PC-9 (cell line): ENCODE results near the gene NEK4. TPM values are rescaled to one million over a fixed set of nuclear protein-coding genes. Genes with fewer than 3 reads are reported as not detected.
A peak's percentile ranks its signal among the peaks of the same experiment; 100 is the strongest.

Experiments
- BruUV-seq: library from RNA; stranded (reverse); fragments of 400-500 nt; replicated peaks from 2 replicates; lab custom pipeline; 2021; lab: Mats Ljungman, UMichigan
- CTCF ChIA-PET: fragments of 300-600 bp; sonication (Branson Sonifier 250); formaldehyde crosslinking; loops from one replicate; lab custom pipeline; 2022; ENCODE audit warnings: antibody characterized with exemption; lab: Charles Lee
- POLR2A ChIA-PET: fragments of 300-600 bp; sonication (Branson Sonifier 250); formaldehyde crosslinking; loops from one replicate; lab custom pipeline; 2022; ENCODE audit warnings: antibody characterized with exemption; ENCODE audit not compliant: unreplicated experiment; lab: Charles Lee
- DNase-seq, 2 experiments: peaks; one replicate each; pipeline versions ENCODE4 v3.0.0 to v3.0.0-alpha.2; 2015 to 2022; ENCODE audit warnings: mixed read lengths in 1 of 2
- H2AFZ ChIP-seq: fragments of 200-600 bp; sonication (generic); 2 replicates; pipeline ENCODE4 v1.8.1; 2017; ENCODE audit warnings: antibody characterized with exemption
- H3F3A ChIP-seq: fragments of 200-600 bp; sonication (generic); 2 replicates; pipeline ENCODE4 v1.8.1; 2017; ENCODE audit warnings: antibody characterized with exemption, mild to moderate bottlenecking, low read depth; ENCODE audit not compliant: insufficient read depth
- H3K27ac ChIP-seq: fragments of 200-600 bp; sonication (generic); 2 replicates; pipeline ENCODE4 v1.6.1; 2016; ENCODE audit warnings: mixed run types
- H3K27me3 ChIP-seq: fragments of 200-600 bp; sonication (generic); 2 replicates; pipeline ENCODE4 v1.6.1; 2016; ENCODE audit warnings: low read depth, mixed run types; ENCODE audit not compliant: insufficient read depth
- H3K36me3 ChIP-seq: fragments of 200-600 bp; sonication (generic); 2 replicates; pipeline ENCODE4 v1.6.1; 2016; ENCODE audit warnings: low read depth, mixed run types
- H3K4me1 ChIP-seq: fragments of 200-600 bp; sonication (generic); replicated peaks from 2 replicates; pipeline ENCODE4 v1.6.1; 2016; ENCODE audit warnings: mixed run types; ENCODE audit not compliant: insufficient read depth
- H3K4me2 ChIP-seq: fragments of 200-600 bp; sonication (generic); 2 replicates; pipeline ENCODE4 v1.6.1; 2017; ENCODE audit warnings: mixed run types
- H3K4me3 ChIP-seq: fragments of 200-600 bp; sonication (generic); 2 replicates; pipeline ENCODE4 v1.6.1; 2016; ENCODE audit warnings: mixed run types
- H3K79me2 ChIP-seq: fragments of 200-600 bp; sonication (generic); 2 replicates; pipeline ENCODE4 v1.6.1; 2017; ENCODE audit warnings: low read depth, mixed run types
- H3K9me2 ChIP-seq: fragments of 200-600 bp; sonication (generic); 2 replicates; pipeline ENCODE4 v1.8.1; 2017; ENCODE audit warnings: mild to moderate bottlenecking; ENCODE audit not compliant: insufficient read depth
- H3K9me3 ChIP-seq: fragments of 200-600 bp; sonication (generic); 2 replicates; pipeline ENCODE4 v1.8.1; 2016; ENCODE audit warnings: low read depth; ENCODE audit not compliant: insufficient read depth
- H4K20me1 ChIP-seq: fragments of 200-600 bp; sonication (generic); 2 replicates; pipeline ENCODE4 v1.8.1; 2017; ENCODE audit not compliant: insufficient read depth
- EZH2 ChIP-seq: fragments of 200-600 bp; sonication (generic); IDR thresholded peaks from 2 replicates; pipeline ENCODE4 v1.8.0; 2017; ENCODE audit warnings: antibody characterized with exemption, low read depth
- intact Hi-C: fragments of 100-400 bp; cut with micrococcal nuclease; formaldehyde crosslinking; loops from one replicate; pipeline ENCODE4 v1.10.0; 2022; ENCODE audit not compliant: unreplicated experiment
- total RNA-seq: library from RNA; stranded (reverse); gene quantifications from 2 replicates; pipeline ENCODE4 v1.2.3, GENCODE V29; 2021
- TF ChIP-seq, protein P1 (sequence below): fragments of 200-600 bp; sonication (generic); conservative IDR thresholded peaks from 2 replicates; pipeline ENCODE4 v1.6.1; 2017; ENCODE audit warnings: mixed run types, antibody characterized with exemption, mild to moderate bottlenecking, moderate library complexity

NEK4 gene
- total RNA-seq, 1 experiment from 2014 or later: 36.5 TPM

DNA sequence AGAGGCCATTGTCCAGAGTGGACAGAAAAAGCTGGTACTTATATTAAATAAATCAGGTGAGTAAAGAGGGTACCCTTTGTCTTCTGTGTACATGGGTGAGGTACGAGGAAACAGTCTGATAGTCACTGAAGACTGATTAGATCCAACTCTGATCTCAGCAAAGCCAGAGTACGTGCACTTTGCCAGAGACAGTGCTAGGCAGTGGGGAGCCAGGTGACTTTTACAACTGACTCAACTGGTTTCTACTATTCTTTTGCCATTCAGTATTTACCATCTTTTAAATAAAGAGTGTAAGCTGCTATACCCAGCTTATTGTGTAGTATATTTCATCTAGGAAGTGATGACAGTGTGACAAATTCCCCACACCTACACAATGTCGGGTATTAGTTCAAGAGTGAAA, 81.6 kb downstream of the NEK4 start:
- H3K27ac ChIP-seq: peak overlapping the region; percentile 60; the same call in 1 of the 2 replicates
- H3K4me3 ChIP-seq: no peak overlapping the region
- intact Hi-C loops: no loop called here
- peaks cover 68% of the 10 kb centered on the region for H3K36me3 ChIP-seq
- H3K79me2 ChIP-seq: peaks cover 65% of the 10 kb centered on the region
- ChIA-PET CTCF (no interaction called here), POLR2A (interaction anchor here (0.6 kb wide), 1 partner anchor 146 kb away, joined by 10 read pairs; no protein-coding TSS in a partner anchor)
- no TSS peak for BruUV-seq
- no peaks in the 10 kb centered on the region for H3K27me3 ChIP-seq
- H4K20me1 ChIP-seq: peaks cover 50% of the 10 kb centered on the region
- H3K4me1 ChIP-seq: peaks cover 31% of the 10 kb centered on the region
- TF ChIP-seq EZH2: no peak
- TF ChIP-seq, protein P1, sequence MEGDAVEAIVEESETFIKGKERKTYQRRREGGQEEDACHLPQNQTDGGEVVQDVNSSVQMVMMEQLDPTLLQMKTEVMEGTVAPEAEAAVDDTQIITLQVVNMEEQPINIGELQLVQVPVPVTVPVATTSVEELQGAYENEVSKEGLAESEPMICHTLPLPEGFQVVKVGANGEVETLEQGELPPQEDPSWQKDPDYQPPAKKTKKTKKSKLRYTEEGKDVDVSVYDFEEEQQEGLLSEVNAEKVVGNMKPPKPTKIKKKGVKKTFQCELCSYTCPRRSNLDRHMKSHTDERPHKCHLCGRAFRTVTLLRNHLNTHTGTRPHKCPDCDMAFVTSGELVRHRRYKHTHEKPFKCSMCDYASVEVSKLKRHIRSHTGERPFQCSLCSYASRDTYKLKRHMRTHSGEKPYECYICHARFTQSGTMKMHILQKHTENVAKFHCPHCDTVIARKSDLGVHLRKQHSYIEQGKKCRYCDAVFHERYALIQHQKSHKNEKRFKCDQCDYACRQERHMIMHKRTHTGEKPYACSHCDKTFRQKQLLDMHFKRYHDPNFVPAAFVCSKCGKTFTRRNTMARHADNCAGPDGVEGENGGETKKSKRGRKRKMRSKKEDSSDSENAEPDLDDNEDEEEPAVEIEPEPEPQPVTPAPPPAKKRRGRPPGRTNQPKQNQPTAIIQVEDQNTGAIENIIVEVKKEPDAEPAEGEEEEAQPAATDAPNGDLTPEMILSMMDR: no peak
- H3K9me3 ChIP-seq: no peaks in the 10 kb centered on the region
- no peak overlapping the region for H2AFZ ChIP-seq
- DNase-seq: no peak
- H3F3A ChIP-seq: peaks cover 79% of the 10 kb centered on the region
- H3K4me2 ChIP-seq: peak overlapping the region; percentile 100; the same call in 1 of the 2 replicates
- H3K9me2 ChIP-seq: no peaks in the 10 kb centered on the region

DNA sequence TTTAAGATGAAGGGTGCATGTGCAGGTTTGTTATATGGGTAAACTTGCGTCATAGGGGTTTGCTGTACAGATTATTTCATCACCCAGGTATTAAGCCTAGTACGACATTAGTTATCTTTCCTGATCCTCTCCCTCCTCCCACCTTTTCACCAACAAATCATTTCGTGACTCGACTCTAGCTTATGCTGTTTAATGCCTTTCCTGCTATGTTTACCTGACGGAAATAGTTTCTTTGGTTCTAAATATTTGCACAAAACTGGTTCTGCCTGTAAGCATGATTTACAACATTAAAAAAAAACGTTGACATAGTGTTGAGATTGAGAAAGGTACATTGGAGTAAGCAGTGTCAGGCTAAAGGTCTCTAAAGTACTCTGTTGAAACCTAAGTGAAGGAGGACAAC, 82.5 kb downstream of the NEK4 start:
- Histone ChIP-seq H3K4me2 (peak overlapping the region; percentile 100), H3K36me3 (peaks cover 60% of the 10 kb centered on the region), H3F3A (peaks cover 70% of the 10 kb centered on the region), H3K9me2 (no peaks in the 10 kb centered on the region), H2AFZ (no peak overlapping the region), H3K27ac (peak overlapping the region; percentile 60), H4K20me1 (peaks cover 43% of the 10 kb centered on the region), H3K79me2 (peaks cover 69% of the 10 kb centered on the region), H3K4me3 (no peak overlapping the region; the same call in 1 of the 2 replicates), H3K27me3 (no peaks in the 10 kb centered on the region), H3K9me3 (no peaks in the 10 kb centered on the region), H3K4me1 (peaks cover 35% of the 10 kb centered on the region)
- TF ChIP-seq, protein P1: no peak
- CTCF ChIA-PET: no interaction called here
- no TSS peak for BruUV-seq
- POLR2A ChIA-PET: no interaction called here
- intact Hi-C loops: no loop called here
- peak in 1 of 2 experiments; percentile 62 for DNase-seq

DNA sequence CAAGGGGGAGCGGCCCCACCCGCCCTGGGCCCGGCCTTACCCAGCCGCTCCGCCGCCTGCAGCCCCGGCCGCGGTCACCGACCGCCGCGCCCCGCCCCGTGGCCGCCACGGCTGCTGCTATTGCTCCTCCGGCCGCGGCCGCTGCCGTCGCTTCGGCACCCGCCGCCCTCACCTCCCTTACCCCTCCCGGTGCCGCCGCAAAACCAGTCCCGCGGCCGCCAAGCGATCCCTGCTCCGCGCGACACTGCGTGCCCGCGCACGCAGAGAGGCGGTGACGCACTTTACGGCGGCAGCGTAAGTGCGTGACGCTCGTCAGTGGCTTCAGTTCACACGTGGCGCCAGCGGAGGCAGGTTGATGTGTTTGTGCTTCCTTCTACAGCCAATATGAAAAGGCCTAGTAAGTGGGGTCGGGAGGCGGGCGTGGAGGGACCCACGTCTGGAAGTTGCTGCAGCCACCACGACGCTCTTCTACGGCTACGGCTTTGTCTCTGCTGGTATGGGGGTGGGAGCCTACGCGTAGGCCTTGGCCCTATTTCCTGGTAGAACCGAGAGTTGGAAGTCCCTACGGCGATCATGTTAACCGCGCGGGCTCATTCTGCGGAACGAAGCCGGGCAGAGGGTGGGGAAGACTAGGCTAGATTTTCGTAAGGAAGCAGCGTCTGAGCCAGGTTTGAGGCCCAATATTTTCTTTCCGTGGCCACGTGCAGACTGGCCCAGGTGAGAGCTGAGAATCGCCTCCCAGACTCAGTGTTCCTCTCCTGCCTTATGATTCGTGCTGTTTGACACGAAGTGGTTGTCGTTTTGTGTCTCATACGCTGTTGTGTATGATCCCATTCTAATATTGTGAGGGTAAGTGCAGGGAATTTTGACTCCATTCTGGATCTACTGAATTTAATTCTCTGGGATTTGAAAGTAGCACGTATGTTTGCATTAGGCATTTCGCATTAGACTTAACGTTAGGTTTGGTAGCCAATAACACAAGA, 84.7 kb downstream of the NEK4 start, which contains the start of the genes GNL3 and PBRM1:
Gene GNL3, plus strand, starts transcription at position 324 of the 983 bp plus-strand sequence. Its CDS starts 61 bp downstream, at position 385.
Gene PBRM1, minus strand, starts transcription at position 205 of the 983 bp plus-strand sequence.
- no peak for TF ChIP-seq EZH2
- TF ChIP-seq, protein P1: no peak
- peaks cover 88% of the 10 kb centered on the region for H3K79me2 ChIP-seq
- POLR2A ChIA-PET: interaction anchor here (0.5 to 0.6 kb wide), 3 partner anchors 10 to 49 kb away, joined by 3 to 8 read pairs (median 8); no protein-coding TSS in a partner anchor
- intact Hi-C loops: no loop called here
- peak within 1 kb of the TSS; percentile 60 for H3K27ac ChIP-seq
- peaks cover 58% of the 10 kb centered on the region for H3F3A ChIP-seq
- peak within 1 kb of the TSS; percentile 96 for H3K4me3 ChIP-seq
- H3K4me2 ChIP-seq: peak within 1 kb of the TSS; percentile 100
- H3K36me3 ChIP-seq: peaks cover 49% of the 10 kb centered on the region
- H3K27me3 ChIP-seq: no peaks in the 10 kb centered on the region
- BruUV-seq: TSS peak; percentile 43
- CTCF ChIA-PET: interaction anchor here (0.6 kb wide), 1 partner anchor 297 kb away, joined by 5 read pairs; no protein-coding TSS in a partner anchor
- H3K9me3 ChIP-seq: no peaks in the 10 kb centered on the region; the same call in 1 of the 2 replicates
- peaks cover 34% of the 10 kb centered on the region for H4K20me1 ChIP-seq
- no peaks in the 10 kb centered on the region for H3K9me2 ChIP-seq
- peaks cover 45% of the 10 kb centered on the region for H3K4me1 ChIP-seq
- peak; percentile 84 to 91 for DNase-seq
- H2AFZ ChIP-seq: peak within 1 kb of the TSS; percentile 72
